HCT116 (cell line): Measurements from ENCODE around the gene CRTC3.

ENCODE experiments used
- CTCF ChIP-seq, 3 experiments: fragments of 200-600 bp in 1 of 3; sonication (generic) in 1 of 3; IDR thresholded peaks in 2 of 3; conservative IDR thresholded peaks in 1 of 3; 2 replicates each; pipeline ENCODE4 v1.5.1; 2012 to 2017; ENCODE audit warnings: low read depth in 2 of 3, low read length in 2 of 3, antibody characterized with exemption in 1 of 3, borderline replicate concordance in 1 of 3, control low read depth in 1 of 3, mild to moderate bottlenecking in 1 of 3, mixed read lengths in 1 of 3, mixed run types in 1 of 3, moderate library complexity in 1 of 3; ENCODE audit not compliant: insufficient read depth in 1 of 3
- EZH2 ChIP-seq: fragments of 200-600 bp; sonication (generic); IDR thresholded peaks from 2 replicates; pipeline ENCODE4 v1.6.1; 2017; ENCODE audit warnings: antibody characterized with exemption, mixed run types
- POLR2A ChIP-seq: IDR thresholded peaks from 2 replicates; pipeline ENCODE4 v1.7.0; 2011; ENCODE audit warnings: borderline replicate concordance; ENCODE audit not compliant: insufficient read depth, insufficient read length; ENCODE audit errors: extremely low read depth
- POLR2AphosphoS5 ChIP-seq: IDR thresholded peaks from 2 replicates; pipeline ENCODE4 v1.6.1; 2011; ENCODE audit warnings: mild to moderate bottlenecking, low read depth, low read length, moderate library complexity
- RAD21 ChIP-seq: IDR thresholded peaks from 2 replicates; pipeline ENCODE4 v1.6.1; 2012; ENCODE audit warnings: low read depth, mild to moderate bottlenecking

- TF ChIP-seq POLR2A (no peak), EZH2 (no peak), POLR2AphosphoS5 (no peak), CTCF (IDR thresholded peaks at IDR 0.05 in 2 of 3, conservative IDR thresholded peaks at IDR 0.05 in 1 of 3; ENCODE audit: borderline replicate concordance in 1 of 3, insufficient read depth in 1 of 3, low read depth in 2 of 3, low read length in 2 of 3) (no peak), RAD21 (no peak)
Observed at GRCh38 chr15:90496791-90497190, 32.9 kb upstream of the CRTC3 start.
